ENCODE data around the gene THRA. TPM values are rescaled to one million over a fixed set of nuclear protein-coding genes. Genes with fewer than 3 reads are reported as not detected.
A peak's percentile ranks its signal among the peaks of the same experiment; 100 is the strongest.

Gene THRA
- polyA plus RNA-seq, 3 donors from 2014 or later, result 5.0 to 15.0 (median 8.0) TPM

DNA sequence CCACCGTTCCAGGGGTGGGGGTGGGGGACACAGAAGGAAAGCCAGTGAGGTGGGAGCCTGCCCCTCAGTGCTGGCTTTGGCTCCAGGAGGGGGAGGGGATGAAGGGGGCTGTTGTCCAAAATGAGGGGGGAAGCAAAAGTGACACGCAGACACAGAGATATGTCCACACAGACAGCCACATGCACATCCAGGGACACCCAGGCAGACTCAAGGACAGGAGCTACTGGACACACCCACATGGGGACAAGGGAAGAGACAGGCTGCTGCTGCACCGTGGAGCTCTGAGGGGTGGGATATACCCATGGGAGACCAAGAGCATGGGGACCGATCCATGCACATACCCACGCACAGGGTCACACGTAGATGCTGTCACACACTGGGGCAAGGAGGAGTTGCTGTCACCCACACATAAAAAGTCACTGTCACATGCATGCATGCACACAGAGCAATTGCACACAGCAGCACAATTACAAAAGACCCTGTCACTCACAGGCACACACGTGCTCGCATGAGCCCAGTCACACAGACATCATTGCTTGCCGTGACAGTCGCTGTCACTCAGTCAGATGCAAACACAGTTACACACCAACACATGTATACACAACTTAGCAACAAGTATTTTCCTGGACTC lies 1.3 kb downstream of the THRA start:
- Mint-ChIP-seq H3K27me3 (ENCODE audit: low read depth in 3 of 3) (peaks cover 6 to 11% (median 10%) of the 10 kb centered on the region in 3 donors), H3K4me3 (peak overlapping the region; percentile 86 to 94 (median 92)), H3K4me1 (peaks cover 54 to 58% of the 10 kb centered on the region in 2 donors), H3K9me3 (no peaks in the 10 kb centered on the region), H3K36me3 (no peaks in the 10 kb centered on the region), H3K27ac (peak overlapping the region in 5 of 6 donors; percentile 83 to 89 (median 87))
- no peak for DNase-seq

GRCh38 chr17:40064971-40065768 lies 2.4 kb downstream of the THRA start:
- Mint-ChIP-seq H3K36me3 (no peaks in the 10 kb centered on the region), H3K4me3 (peak overlapping the region; percentile 86 to 94 (median 92)), H3K27ac (peak overlapping the region; percentile 64 to 89 (median 87)), H3K9me3 (no peaks in the 10 kb centered on the region), H3K4me1 (peaks cover 66 to 69% of the 10 kb centered on the region in 2 donors), H3K27me3 (ENCODE audit: low read depth in 3 of 3) (peaks cover 10 to 15% (median 11%) of the 10 kb centered on the region in 3 donors)
- DNase-seq, result no peak

- H3K36me3 Mint-ChIP-seq, result no peaks in the 10 kb centered on the region
- peak overlapping the region in 2 of 5 donors; percentile 25 to 29 for H3K4me3 Mint-ChIP-seq
- H3K27ac Mint-ChIP-seq, result peak overlapping the region in 5 of 6 donors; percentile 51 to 84 (median 74)
- no peaks in the 10 kb centered on the region for H3K9me3 Mint-ChIP-seq
- peaks cover 10 to 15% (median 11%) of the 10 kb centered on the region in 3 donors for H3K27me3 Mint-ChIP-seq (ENCODE audit: low read depth in 3 of 3)
- DNase-seq, result no peak
- H3K4me1 Mint-ChIP-seq, result peaks cover 74 to 77% of the 10 kb centered on the region in 2 donors
These were observed 3.2 kb downstream of the THRA start for GRCh38 chr17:40065769-40066510.

DNA sequence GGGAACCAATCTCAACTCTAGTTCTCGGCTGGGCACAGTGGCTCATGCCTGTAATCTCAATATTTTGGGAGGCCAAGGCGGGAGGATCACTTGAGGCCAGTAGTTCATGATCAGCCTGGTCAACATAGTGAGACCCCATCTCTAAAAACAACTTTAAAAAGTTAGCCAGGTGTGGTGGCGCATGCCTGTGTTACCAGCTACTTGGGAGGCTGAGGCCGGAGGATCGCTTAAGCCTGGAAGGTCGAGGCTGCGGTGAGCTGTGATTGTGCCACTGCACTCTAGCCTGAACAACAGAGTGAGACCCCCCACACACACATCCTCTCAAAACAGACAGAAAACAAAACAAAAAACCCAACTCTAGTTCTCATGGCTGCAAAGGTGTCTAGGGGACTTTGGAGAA lies 4.9 kb downstream of the THRA start:
- no peaks in the 10 kb centered on the region for H3K9me3 Mint-ChIP-seq
- peaks cover 8 to 9% (median 9%) of the 10 kb centered on the region in 3 donors for H3K27me3 Mint-ChIP-seq (ENCODE audit: low read depth in 3 of 3)
- no peaks in the 10 kb centered on the region for H3K36me3 Mint-ChIP-seq
- no peak for DNase-seq
- H3K4me3 Mint-ChIP-seq, result peak overlapping the region; percentile 85 to 92 (median 88)
- peak overlapping the region; percentile 88 to 95 (median 94) for H3K27ac Mint-ChIP-seq
- peaks cover 69 to 82% of the 10 kb centered on the region in 2 donors for H3K4me1 Mint-ChIP-seq

- Mint-ChIP-seq H3K36me3 (no peaks in the 10 kb centered on the region), H3K27me3 (ENCODE audit: low read depth in 3 of 3) (peaks cover 8 to 11% (median 9%) of the 10 kb centered on the region in 3 donors), H3K4me3 (peak overlapping the region; percentile 85 to 92 (median 88)), H3K9me3 (no peaks in the 10 kb centered on the region), H3K27ac (peak overlapping the region; percentile 88 to 95 (median 94)), H3K4me1 (peaks cover 70 to 86% of the 10 kb centered on the region in 2 donors)
- no peak for DNase-seq
These were observed 5.4 kb downstream of the THRA start for GRCh38 chr17:40068129-40068581.

GRCh38 chr17:40068584-40068916 lies 5.8 kb downstream of the THRA start:
- Mint-ChIP-seq H3K9me3 (no peaks in the 10 kb centered on the region), H3K4me3 (peak overlapping the region; percentile 85 to 92 (median 88)), H3K36me3 (no peaks in the 10 kb centered on the region), H3K27me3 (ENCODE audit: low read depth in 3 of 3) (peaks cover 7 to 11% (median 8%) of the 10 kb centered on the region in 3 donors), H3K4me1 (peaks cover 70 to 87% of the 10 kb centered on the region in 2 donors), H3K27ac (peak overlapping the region; percentile 88 to 95 (median 94))
- DNase-seq, result no peak

GRCh38 chr17:40068917-40069750 lies 6.4 kb downstream of the THRA start:
- Mint-ChIP-seq H3K27me3 (ENCODE audit: low read depth in 3 of 3) (peaks cover 6 to 11% (median 8%) of the 10 kb centered on the region in 3 donors), H3K4me3 (peak overlapping the region; percentile 85 to 92 (median 88)), H3K4me1 (peaks cover 70 to 86% of the 10 kb centered on the region in 2 donors), H3K27ac (peak overlapping the region; percentile 88 to 95 (median 94)), H3K36me3 (no peaks in the 10 kb centered on the region), H3K9me3 (no peaks in the 10 kb centered on the region)
- peak; percentile 63 to 76 (median 69) for DNase-seq

DNA sequence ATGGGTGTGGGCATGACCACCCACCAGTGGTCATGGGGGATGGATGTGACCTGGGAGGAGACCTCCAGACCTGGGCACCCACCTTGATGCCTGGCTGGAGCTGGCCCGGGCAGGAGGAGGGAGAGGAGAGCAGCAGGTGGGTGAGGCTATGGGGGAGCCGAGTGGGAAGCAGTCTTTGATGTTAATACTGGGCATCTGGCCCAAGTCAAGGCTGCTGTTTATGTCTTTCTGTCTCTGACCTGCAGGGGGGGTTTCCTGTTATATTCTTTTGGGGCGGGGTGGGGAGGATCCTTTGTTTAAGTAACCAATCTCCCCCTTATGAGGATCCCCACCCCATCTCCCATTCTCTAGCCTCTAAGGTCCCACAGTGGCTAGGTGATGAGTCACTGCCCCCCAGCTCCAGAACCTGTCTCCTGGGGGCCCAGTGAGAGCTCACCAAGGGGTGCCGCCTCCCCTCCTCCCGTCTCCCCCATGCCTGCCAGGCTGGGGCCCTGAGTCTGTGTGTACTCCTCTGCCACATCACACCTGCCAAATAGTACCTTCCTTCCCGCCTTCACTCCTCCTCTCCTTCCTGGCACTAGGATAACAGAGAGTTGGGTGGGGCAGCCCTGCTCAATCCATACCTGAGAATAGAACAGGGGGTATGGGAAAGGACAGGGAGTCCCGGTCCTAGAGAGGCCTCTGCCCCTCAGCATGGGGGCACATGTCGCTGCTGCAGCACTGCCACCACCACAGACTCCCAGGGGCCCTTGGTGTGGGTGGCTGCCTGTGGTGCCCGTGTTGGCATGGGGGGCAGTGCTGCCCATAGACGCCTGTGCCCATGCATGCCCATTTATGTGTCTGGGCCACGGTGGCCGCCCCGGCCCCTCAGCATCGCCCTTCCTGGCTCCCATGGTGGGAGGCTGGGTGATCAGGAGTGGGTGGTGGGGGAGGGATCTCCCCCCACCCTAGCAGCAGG lies 7.3 kb downstream of the THRA start:
- H3K27ac Mint-ChIP-seq, result peak overlapping the region; percentile 88 to 95 (median 94)
- no peaks in the 10 kb centered on the region for H3K36me3 Mint-ChIP-seq
- H3K4me1 Mint-ChIP-seq, result peaks cover 67 to 84% of the 10 kb centered on the region in 2 donors
- H3K4me3 Mint-ChIP-seq, result peak overlapping the region; percentile 85 to 92 (median 88)
- no peaks in the 10 kb centered on the region for H3K9me3 Mint-ChIP-seq
- peak; percentile 47 to 63 (median 50) for DNase-seq
- peaks cover 6 to 14% (median 14%) of the 10 kb centered on the region in 3 donors for H3K27me3 Mint-ChIP-seq (ENCODE audit: low read depth in 3 of 3)

GRCh38 chr17:40070709-40071312 lies 8.0 kb downstream of the THRA start:
- peak overlapping the region; percentile 63 to 92 (median 87) for H3K4me3 Mint-ChIP-seq
- peaks cover 12 to 21% (median 17%) of the 10 kb centered on the region in 3 donors for H3K27me3 Mint-ChIP-seq (ENCODE audit: low read depth in 3 of 3)
- peak overlapping the region; percentile 76 to 95 (median 84) for H3K27ac Mint-ChIP-seq
- no peaks in the 10 kb centered on the region for H3K9me3 Mint-ChIP-seq
- peaks cover 0 to 3% (median 0%) of the 10 kb centered on the region in 3 donors for H3K36me3 Mint-ChIP-seq
- peaks cover 69 to 88% of the 10 kb centered on the region in 2 donors for H3K4me1 Mint-ChIP-seq
- DNase-seq, result no peak

DNA sequence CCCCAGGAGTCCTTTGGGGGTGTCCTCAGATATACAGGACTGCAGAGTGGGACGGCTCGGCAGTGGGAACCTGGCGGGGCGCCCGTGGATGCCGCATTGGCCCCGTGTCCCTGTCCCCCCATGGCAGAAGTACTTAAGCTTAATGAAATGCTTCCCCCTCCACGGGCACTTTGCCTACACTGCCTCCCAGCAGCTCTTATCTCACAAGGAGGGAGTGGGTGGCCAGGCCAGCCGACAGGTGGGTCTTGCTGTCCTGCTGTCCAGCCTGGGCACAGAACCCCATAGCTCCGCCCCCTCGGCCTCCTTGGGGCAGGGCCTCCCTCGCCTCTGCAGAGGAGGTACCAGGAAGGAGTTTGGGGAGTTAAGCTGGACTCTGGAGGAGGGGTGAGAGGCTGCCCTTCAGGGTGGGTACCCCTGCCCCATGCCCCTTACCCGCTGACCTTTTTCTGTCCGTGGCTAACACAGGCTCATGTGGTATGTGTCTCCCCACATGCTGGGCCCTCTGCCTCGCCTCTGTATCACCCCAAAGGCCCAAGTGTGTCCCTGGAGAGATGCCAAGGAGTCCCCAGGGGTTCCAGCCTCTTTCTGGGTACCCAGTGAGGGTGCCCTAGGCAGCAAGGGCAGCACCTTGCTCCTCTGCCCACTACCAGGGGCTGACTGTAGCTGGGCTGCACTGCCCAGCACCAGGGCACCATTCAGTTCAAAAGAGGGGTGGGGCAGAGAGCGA lies 8.7 kb downstream of the THRA start:
- H3K4me1 Mint-ChIP-seq, result peaks cover 76 to 90% of the 10 kb centered on the region in 2 donors
- peak overlapping the region in 3 of 6 donors; percentile 50 to 95 (median 76) for H3K27ac Mint-ChIP-seq
- H3K4me3 Mint-ChIP-seq, result peak overlapping the region in 4 of 5 donors; percentile 63 to 88 (median 86)

More for the DNA sequence above, 8.7 kb downstream of the THRA start:
- H3K9me3 Mint-ChIP-seq, result no peaks in the 10 kb centered on the region
- peaks cover 0 to 7% (median 0%) of the 10 kb centered on the region in 3 donors for H3K36me3 Mint-ChIP-seq
- H3K27me3 Mint-ChIP-seq (ENCODE audit: low read depth in 3 of 3), result peaks cover 12 to 25% (median 17%) of the 10 kb centered on the region in 3 donors
- DNase-seq, result no peak

Data from immature natural killer cell (primary cell).